GM18870 (cell line): ENCODE data around the gene CEP120.
A peak's percentile ranks its signal among the peaks of the same experiment; 100 is the strongest.
"Not testable (repeated sequence)": the region's sequence is repeated elsewhere in the genome, so short reads cannot be mapped to it uniquely, and the experiment has no call there.

Source experiments
- ATAC-seq: cut with Tn5 transposase; IDR thresholded peaks from one replicate; pipeline ENCODE4 v1.9.1; 2021; ENCODE audit warnings: moderate library complexity; ENCODE audit not compliant: unreplicated experiment

Gene CEP120

GRCh38 chr5:123423278-123424149 lies at the start of gene CEP120:
Gene CEP120 (minus strand): TSS chr5:123423403. CDS start chr5:123422998, 405 bp downstream.
- peak; percentile 98 for ATAC-seq

GRCh38 chr5:123472150-123472924 lies 49.1 kb upstream of the CEP120 start:
- no peak for ATAC-seq

- no peak for ATAC-seq
Measured at GRCh38 chr5:123471385-123471784, 48.2 kb upstream of the CEP120 start.

GRCh38 chr5:123466839-123467238 lies 43.6 kb upstream of the CEP120 start:
- ATAC-seq, result not testable (repeated sequence)

- peak; percentile 47 for ATAC-seq
Measured at GRCh38 chr5:123460296-123460729, 37.1 kb upstream of the CEP120 start.

- not testable (repeated sequence) for ATAC-seq
Measured at GRCh38 chr5:123458994-123459393, 35.8 kb upstream of the CEP120 start.

- ATAC-seq, result no peak
Measured at GRCh38 chr5:123456242-123456641, 33.0 kb upstream of the CEP120 start.

- ATAC-seq, result peak; percentile 89
Measured at GRCh38 chr5:123455640-123456039, 32.4 kb upstream of the CEP120 start.

GRCh38 chr5:123455095-123455494 lies 31.9 kb upstream of the CEP120 start:
- ATAC-seq, result peak; percentile 30

- no peak for ATAC-seq
Measured at GRCh38 chr5:123454259-123454911, 31.2 kb upstream of the CEP120 start.

GRCh38 chr5:123452401-123452800 lies 29.2 kb upstream of the CEP120 start:
- ATAC-seq, result no peak

GRCh38 chr5:123451047-123451446 lies 27.8 kb upstream of the CEP120 start:
- ATAC-seq, result no peak

GRCh38 chr5:123450640-123451039 lies 27.4 kb upstream of the CEP120 start:
- ATAC-seq, result no peak

GRCh38 chr5:123450114-123450513 lies 26.9 kb upstream of the CEP120 start:
- no peak for ATAC-seq

- no peak for ATAC-seq
Measured at GRCh38 chr5:123449424-123449974, 26.3 kb upstream of the CEP120 start.

GRCh38 chr5:123448743-123449142 lies 25.5 kb upstream of the CEP120 start:
- no peak for ATAC-seq

GRCh38 chr5:123448017-123448617 lies 24.9 kb upstream of the CEP120 start:
- peak; percentile 97 for ATAC-seq

- ATAC-seq, result no peak
Measured at GRCh38 chr5:123444016-123444415, 20.8 kb upstream of the CEP120 start.

GRCh38 chr5:123441408-123441807 lies 18.2 kb upstream of the CEP120 start:
- ATAC-seq, result peak; percentile 41

GRCh38 chr5:123440456-123441181 lies 17.4 kb upstream of the CEP120 start:
- no peak for ATAC-seq
